Measurements from ENCODE around the gene SIPA1L2.

SIPA1L2 gene

GRCh38 chr1:232630047-232630893, at the start of gene SIPA1L2:
Gene SIPA1L2 (minus strand): TSS chr1:232630133. CDS start chr1:232515339, 114,794 bp downstream.
- no peak for DNase-seq (ENCODE audit: low read depth)

DNA sequence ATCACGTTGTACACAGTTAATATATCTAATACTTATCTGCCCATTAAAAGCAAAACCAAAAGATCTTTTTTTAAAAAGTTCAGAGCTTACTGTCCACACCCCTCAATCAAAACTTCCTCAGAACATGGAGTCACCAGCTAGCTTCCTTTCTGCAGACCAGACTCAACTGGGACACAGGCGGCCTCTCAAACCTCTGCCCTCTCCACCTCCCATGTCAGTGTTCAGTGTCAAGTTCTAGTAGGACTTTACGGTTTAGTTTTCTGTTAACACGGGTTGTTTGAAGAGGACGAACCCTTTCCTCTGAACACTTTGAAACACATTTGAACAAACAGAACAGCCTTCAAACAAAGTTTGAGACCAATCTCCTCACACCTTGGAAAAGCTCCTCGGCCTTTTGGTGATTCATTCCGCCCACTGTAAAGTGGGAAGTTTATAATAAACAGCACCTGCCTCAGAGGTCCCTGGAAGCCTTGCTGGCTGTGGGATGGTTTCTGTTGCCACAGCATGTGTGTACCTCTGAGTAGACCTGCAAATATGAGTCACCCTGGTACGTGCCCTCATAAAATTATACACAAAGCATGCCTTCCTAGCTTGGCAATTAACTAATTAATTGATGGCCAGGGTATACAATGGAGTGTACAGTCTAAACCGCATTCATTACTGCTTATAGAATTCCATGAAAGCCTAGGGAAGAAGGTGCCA, 48.4 kb upstream of the SIPA1L2 start:
- DNase-seq (ENCODE audit: low read depth), result no peak

DNA sequence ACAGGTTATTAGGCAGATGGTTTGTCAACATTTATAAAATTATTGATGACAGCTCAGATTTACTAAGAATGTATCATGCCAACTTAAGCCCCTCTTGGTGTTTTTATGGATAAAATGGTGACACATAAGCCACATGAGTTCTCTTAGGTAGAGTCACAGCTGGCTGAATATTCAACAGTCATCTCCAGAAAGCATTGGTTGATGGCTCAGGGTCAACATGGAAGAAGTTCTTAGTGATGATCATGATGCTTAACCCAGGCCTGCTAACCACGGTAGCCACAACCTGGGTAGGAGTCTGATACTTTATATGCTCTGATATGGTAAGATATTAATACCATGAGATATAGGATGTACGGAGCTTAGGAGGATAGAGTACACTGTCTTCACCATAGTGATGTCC, 46.4 kb upstream of the SIPA1L2 start:
- DNase-seq (ENCODE audit: low read depth), result no peak

DNA sequence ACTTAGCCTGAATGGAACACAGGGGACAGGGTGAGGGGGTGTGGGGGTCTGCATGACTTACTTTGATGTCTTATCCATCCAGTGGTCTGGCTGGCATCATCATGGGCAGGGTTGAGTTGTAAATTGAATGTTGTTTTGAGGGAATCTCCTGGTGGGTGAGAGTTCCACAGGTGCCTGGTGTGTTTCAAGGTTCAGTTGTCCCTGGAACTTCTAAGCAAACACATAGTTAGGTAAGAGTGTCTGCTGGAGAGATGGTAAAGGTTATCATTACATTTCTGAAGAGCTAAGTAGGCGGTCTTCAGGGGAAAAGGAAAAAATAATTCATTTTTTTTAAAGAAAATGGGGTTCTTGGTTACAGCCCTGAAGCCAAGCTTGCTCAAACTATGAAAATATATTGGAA, 46.0 kb upstream of the SIPA1L2 start:
- no peak for DNase-seq (ENCODE audit: low read depth)

- DNase-seq (ENCODE audit: low read depth), result no peak
These were observed 45.3 kb upstream of the SIPA1L2 start for GRCh38 chr1:232675260-232675659.

DNA sequence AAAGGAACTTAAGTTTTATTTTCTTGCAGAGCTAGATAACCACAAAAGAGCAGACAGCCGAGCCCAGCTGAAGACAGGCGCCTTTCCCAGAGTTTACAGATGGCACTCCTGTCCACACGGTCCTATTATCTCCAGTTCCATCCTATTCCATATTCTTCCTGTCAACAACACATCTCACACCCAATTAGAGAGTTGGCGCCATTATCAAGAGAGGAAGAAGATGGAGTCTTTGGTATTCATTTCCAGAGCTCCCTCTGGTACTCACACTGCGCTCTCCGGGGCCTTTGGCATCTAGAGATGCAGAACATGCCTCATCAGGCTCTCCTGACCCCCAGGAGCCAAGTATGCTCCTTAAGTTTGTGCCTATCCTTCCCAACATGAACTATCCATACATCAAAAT, 43.3 kb upstream of the SIPA1L2 start:
- no peak for DNase-seq (ENCODE audit: low read depth)

DNA sequence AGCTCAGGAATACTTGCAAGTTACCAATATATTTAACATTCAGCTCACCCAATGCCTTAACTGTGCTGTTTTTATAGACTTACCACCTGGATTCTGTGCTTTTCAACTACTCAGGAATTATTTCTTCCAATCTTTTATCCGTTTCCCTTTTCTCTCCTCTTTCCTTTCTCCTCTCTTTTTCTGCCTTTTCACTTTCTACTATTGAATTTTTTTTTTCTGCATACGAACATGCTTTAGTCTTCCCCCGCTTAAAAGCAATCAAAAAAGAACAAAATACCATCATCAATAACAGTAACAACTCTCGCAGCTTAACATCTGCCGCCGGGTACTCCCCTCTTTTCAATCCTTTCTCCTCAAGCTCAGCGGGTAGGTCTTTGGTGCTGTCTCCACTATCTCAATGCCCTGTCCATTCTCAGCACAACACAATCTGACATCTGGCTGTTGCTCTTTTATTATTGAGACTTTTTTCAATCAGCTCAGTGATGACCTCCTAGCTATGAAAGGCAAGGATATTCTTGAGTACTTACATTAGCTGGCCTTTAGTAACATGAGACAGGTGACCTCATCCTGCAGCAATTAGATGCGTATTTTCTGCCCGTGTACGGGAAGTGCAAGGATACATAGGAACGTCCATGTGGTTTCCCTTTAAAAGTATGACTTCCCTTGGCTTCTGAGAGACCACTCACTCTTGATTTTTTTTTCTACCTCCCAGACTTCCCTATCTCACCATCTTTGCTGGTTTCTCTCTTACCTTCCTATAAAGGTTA, 40.2 kb upstream of the SIPA1L2 start:
- DNase-seq (ENCODE audit: low read depth), result no peak

DNA sequence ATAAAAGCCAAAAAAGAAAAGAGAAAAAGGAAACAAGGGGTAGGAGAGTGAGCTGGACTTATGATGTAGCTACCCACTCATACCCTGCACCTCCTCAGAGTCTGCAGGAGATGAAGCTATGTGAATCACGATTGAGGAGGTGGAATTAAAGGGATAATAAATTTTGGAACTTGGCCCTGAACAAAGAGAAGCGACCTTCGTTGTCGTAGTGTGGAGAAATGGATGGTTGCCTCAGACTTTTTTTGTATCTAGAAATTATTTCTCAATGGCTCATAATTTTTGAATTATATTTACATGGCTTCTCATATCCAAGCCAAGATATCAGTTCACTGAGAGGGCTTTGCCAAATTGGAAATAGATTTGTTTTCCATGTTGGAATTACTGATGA, 37.8 kb upstream of the SIPA1L2 start:
- no peak for DNase-seq (ENCODE audit: low read depth)

- DNase-seq (ENCODE audit: low read depth), result no peak
These were observed 37.3 kb upstream of the SIPA1L2 start for GRCh38 chr1:232667094-232667777.

DNA sequence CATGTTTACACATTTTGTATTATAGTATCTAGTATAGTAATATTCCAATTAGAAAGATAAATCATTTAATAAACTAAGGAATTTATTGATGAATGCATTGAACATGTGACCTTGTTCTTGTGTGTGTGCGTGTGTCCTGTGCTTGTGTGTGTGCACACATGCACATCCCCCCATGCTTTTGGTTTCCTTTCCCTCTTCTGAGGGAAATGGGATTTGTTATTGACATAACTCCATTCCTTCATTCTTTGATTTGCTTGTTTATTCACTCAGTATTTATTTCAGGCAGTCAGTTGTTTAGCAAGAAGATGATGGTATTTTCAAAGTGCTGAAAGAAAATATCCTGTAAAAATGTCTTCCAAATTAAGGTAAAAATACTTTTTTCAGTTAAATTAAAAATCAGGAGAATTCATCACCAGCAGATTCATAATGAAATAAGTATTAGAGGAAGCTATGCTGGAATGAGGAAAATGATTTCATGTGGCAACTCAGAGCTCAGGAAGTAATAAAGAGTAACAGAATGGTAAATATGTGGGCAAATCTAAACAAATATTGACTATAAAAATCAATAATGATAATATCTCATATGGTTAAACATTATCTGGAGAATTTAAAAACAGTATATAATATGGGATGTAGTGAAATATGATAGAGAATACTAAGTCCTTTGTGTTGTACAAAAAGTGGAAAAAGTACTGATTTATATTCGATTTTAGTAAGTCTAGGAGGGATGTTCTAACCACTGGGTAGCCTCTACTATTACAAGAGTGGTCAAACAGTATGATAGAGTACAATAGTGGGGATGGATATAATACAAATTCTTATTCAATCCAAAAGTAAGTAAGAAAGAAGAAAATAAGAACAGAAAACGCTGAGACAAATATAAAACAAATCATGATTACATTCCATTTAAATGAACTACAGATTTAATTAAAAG, 35.2 kb upstream of the SIPA1L2 start:
- DNase-seq (ENCODE audit: low read depth), result no peak

DNA sequence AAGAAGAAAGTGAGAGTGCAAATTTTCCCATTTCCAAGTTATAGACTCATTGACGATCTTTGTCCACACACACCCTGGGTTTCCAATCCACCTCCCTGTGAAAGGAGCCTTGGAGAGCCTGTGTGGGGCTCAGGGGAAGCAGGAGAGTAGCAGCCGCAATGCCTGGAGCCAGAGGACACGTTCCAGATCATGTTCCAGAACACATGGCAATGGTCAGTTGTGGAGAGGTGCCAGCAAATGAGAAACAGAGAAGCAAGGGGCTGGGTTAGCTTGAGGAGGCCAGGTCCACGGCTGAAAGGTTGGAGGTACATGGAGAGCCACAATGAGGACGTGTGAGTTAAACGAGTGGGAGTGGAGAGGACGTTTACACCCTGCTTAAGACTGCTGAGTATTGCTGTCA, 33.0 kb upstream of the SIPA1L2 start:
- DNase-seq (ENCODE audit: low read depth), result no peak

DNA sequence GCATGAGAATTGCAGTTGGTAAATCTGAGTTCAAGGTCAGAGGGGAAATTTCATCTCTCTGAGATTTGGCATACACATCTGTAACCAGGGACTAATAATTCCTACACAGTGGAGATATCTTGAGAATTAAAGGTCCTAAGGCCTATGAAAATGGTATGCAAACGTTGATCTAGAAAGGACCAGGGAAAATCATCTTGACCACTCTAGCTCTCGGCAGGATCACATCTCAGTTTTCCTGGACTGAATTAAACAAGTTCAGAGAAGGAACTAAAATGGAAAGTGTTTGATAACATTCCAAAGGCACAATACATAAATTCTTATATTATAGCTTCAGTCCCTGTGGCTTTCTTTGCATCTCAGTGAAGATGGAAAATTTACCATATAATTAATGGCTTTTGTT, 28.5 kb upstream of the SIPA1L2 start:
- no peak for DNase-seq (ENCODE audit: low read depth)

DNA sequence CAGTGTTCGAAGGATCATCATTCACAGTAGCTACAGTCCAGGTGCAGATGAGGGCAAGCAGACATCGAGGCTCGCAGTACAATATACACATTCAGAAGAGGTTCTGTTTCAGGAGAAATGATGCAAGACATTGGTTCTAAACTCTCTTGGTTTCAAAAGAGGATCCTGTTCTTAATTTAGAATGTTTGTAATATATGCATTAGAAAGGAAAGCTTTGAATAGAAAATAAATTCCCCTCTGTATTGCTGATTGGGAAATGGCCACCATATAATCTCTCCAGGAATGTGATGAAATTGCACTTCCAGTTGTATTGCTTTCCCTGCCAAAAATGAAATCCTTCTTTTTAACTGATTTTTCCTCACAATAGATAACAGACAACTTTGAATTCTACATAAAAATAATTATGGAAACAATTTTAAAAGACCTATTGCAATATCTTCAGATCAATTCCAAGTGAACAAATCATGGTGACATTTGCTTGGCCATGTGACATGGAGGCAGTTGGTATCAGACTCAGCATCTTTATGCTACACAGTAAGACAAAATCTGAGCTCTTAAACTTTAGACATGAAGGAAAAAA, 27.6 kb upstream of the SIPA1L2 start:
- no peak for DNase-seq (ENCODE audit: low read depth)

GRCh38 chr1:232655746-232656085, 25.8 kb upstream of the SIPA1L2 start:
- no peak for DNase-seq (ENCODE audit: low read depth)

GRCh38 chr1:232655028-232655745, 25.3 kb upstream of the SIPA1L2 start:
- no peak for DNase-seq (ENCODE audit: low read depth)

DNA sequence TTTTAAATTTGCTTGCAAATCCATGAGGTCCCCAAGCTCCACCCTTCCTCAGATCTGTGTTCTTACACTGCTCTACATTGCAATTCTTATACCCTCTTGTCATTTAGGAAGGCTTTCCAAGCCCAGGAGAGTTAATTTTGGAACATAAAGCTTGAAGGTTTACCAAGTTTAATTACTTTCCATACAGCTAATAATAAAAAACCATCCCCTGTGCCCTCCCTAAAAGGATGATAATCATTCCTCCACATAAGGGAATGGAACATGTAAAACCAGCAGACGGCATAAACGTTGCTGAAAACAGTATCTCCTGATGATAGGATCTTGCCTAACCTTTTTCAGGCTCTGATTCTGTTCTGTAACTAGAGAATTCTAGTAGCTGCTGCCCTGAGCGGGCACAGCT, 23.9 kb upstream of the SIPA1L2 start:
- DNase-seq (ENCODE audit: low read depth), result no peak

GRCh38 chr1:232650845-232651244, 20.9 kb upstream of the SIPA1L2 start:
- DNase-seq (ENCODE audit: low read depth), result no peak

DNA sequence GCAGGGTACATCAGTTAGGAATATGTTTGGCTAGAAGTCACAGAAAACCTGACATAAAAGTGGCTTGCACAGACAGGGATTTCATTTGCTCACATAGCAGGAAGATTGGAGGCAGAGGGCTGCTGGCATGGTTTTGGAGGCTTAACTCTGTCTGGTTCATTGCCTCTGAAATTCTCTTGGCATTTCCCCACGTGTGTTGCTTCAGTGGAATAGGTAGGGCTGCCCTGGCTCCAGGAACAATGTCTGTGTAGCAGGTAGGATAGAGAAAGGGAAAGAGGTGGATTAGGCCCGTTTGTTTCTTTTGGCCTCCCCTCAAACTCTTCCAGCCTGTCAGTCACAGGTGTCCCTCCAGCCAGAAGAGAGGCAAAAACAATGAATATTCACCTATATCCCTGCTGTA, 20.5 kb upstream of the SIPA1L2 start:
- DNase-seq (ENCODE audit: low read depth), result no peak

- no peak for DNase-seq (ENCODE audit: low read depth)
These were observed 18.4 kb upstream of the SIPA1L2 start for GRCh38 chr1:232648316-232648715.

DNA sequence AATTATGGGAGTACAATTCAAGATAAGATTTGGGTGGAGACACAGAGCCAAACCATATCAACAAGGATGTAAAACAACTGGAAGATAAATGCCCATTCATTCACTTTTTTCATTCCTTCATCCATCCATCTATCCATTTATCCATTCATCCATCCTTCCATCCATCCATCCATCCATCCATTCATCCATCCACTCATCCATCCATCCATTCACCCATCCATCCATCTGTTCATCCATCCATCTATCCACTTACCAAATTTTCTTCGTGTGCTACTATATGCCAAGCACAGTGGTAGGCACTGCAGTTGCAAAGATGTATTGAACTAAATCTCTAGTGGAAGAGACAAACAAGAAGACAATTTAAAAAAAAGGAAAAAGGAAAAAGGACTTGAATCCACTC, 14.3 kb upstream of the SIPA1L2 start:
- DNase-seq (ENCODE audit: low read depth), result no peak

All from CMK (cell line).